ENCODE results near the gene LRRC56. TPM values are rescaled to one million over a fixed set of nuclear protein-coding genes. Genes with fewer than 3 reads are reported as not detected.
A peak's percentile ranks its signal among the peaks of the same experiment; 100 is the strongest.

The LRRC56 gene
- total and polyA plus RNA-seq, 2 experiments from 2014 or later = 0.73 to 0.87 TPM

DNA sequence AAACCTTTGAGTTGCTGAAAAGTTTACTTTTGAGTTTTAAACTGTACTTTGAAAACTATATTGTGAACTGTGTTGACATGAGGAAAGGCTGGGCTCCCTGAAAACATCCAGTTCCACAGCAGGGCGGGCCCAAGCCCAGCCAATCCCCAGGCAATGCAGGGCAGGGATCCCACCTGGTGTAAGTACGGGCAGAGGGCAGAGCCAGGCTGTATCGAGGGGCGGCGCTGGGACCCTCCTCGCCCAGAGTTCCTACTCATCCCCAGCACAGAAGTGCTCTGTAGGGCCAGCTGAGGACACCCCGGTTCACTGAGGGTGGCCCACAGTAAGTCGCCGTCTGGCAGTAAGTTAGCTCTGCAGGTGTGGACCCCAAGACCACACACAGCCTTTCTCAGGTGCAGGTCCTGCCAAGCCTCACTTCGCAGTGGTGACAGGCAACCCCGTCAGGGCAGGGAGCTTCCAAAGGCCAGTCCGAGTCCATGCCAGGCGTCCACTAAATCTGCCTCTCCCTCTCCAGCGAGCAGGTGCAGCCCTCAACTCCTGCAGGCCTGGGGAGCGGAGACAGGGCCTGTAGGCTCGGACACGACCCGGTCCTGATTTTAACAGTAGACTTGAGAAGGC is 29.8 kb downstream of the LRRC56 start:
- Histone ChIP-seq H3K27me3 (ENCODE audit: insufficient read depth) (peaks cover 11% of the 10 kb centered on the region; the same call in 1 of the 2 replicates), H3K4me2 (peak overlapping the region; percentile 81), H3K9me2 (ENCODE audit: insufficient read depth) (no peaks in the 10 kb centered on the region), H2AFZ (no peak overlapping the region), H3K4me1 (ENCODE audit: insufficient read depth) (peaks cover 20% of the 10 kb centered on the region; the same call in 1 of the 2 replicates), H3K79me2 (replicated peaks; ENCODE audit: insufficient read depth) (no peaks in the 10 kb centered on the region), H3K4me3 (peak overlapping the region; percentile 59), H3K27ac (ENCODE audit: low read depth) (no peak overlapping the region), H3F3A (replicated peaks; ENCODE audit: low read depth) (peaks cover 3% of the 10 kb centered on the region), H3K36me3 (ENCODE audit: insufficient read depth) (no peaks in the 10 kb centered on the region), H4K20me1 (replicated peaks; ENCODE audit: insufficient read depth) (peaks cover 5% of the 10 kb centered on the region)
- no peak for ATAC-seq
- Mint-ChIP-seq H3K4me3 (peak overlapping the region; percentile 75), H3K4me1 (peaks cover 11% of the 10 kb centered on the region), H3K27me3 (ENCODE audit: insufficient read depth, low read depth, poor library complexity) (peaks cover 21% of the 10 kb centered on the region), H3K9me3 (no peaks in the 10 kb centered on the region), H3K36me3 (ENCODE audit: low read depth) (no peaks in the 10 kb centered on the region; the same call in 2 of the 3 replicates), H3K27ac (no peak overlapping the region)
- DNase-seq (ENCODE audit: low spot score) = no peak
- TF ChIP-seq CREB1 (CRISPR knock-in tag; IDR thresholded peaks at IDR 0.05; ENCODE audit: low read depth) (no peak), STAT1 (IDR thresholded peaks at IDR 0.05; ENCODE audit: unreplicated experiment) (no peak)

DNA sequence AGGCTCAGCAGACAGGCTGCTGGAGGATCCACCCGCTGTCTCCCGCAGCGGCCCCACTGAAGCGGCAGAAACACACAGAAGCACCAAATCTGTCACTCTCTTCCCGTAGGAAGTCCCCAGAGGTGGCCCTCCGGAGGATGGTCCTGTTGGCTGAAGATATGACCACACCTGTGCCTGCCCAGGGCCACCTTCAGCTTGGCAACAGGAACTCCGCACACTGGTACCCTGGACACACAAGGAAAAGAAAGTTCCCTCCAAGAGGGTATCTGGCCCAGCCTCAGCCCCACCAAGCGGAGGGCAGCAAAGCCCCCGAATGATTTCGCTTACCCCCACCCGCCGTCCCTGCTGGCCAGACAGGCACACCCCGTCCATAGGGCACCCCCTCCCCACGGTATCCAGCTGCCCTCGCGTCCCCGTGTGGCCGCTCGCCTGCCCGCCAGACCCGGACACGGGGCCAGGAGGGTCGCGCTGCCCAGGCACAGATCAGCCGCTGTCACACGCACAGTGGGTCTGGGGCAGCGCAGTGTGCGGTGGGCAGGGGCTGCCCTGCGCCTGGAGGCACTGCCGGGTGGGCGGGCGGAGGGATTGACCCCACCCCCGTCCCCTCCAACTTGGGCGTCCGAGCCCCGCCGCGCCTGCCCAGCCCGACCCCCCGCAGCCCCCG is 30.4 kb downstream of the LRRC56 start:
- peak overlapping the region; percentile 81 for H3K4me2 ChIP-seq
- H3K36me3 ChIP-seq (ENCODE audit: insufficient read depth) = no peaks in the 10 kb centered on the region
- no peaks in the 10 kb centered on the region for H3K79me2 ChIP-seq (replicated peaks; ENCODE audit: insufficient read depth)
- no peak for TF ChIP-seq EZH2 (IDR thresholded peaks at IDR 0.05; ENCODE audit: low read depth, unreplicated experiment)
- TF ChIP-seq, protein P1, sequence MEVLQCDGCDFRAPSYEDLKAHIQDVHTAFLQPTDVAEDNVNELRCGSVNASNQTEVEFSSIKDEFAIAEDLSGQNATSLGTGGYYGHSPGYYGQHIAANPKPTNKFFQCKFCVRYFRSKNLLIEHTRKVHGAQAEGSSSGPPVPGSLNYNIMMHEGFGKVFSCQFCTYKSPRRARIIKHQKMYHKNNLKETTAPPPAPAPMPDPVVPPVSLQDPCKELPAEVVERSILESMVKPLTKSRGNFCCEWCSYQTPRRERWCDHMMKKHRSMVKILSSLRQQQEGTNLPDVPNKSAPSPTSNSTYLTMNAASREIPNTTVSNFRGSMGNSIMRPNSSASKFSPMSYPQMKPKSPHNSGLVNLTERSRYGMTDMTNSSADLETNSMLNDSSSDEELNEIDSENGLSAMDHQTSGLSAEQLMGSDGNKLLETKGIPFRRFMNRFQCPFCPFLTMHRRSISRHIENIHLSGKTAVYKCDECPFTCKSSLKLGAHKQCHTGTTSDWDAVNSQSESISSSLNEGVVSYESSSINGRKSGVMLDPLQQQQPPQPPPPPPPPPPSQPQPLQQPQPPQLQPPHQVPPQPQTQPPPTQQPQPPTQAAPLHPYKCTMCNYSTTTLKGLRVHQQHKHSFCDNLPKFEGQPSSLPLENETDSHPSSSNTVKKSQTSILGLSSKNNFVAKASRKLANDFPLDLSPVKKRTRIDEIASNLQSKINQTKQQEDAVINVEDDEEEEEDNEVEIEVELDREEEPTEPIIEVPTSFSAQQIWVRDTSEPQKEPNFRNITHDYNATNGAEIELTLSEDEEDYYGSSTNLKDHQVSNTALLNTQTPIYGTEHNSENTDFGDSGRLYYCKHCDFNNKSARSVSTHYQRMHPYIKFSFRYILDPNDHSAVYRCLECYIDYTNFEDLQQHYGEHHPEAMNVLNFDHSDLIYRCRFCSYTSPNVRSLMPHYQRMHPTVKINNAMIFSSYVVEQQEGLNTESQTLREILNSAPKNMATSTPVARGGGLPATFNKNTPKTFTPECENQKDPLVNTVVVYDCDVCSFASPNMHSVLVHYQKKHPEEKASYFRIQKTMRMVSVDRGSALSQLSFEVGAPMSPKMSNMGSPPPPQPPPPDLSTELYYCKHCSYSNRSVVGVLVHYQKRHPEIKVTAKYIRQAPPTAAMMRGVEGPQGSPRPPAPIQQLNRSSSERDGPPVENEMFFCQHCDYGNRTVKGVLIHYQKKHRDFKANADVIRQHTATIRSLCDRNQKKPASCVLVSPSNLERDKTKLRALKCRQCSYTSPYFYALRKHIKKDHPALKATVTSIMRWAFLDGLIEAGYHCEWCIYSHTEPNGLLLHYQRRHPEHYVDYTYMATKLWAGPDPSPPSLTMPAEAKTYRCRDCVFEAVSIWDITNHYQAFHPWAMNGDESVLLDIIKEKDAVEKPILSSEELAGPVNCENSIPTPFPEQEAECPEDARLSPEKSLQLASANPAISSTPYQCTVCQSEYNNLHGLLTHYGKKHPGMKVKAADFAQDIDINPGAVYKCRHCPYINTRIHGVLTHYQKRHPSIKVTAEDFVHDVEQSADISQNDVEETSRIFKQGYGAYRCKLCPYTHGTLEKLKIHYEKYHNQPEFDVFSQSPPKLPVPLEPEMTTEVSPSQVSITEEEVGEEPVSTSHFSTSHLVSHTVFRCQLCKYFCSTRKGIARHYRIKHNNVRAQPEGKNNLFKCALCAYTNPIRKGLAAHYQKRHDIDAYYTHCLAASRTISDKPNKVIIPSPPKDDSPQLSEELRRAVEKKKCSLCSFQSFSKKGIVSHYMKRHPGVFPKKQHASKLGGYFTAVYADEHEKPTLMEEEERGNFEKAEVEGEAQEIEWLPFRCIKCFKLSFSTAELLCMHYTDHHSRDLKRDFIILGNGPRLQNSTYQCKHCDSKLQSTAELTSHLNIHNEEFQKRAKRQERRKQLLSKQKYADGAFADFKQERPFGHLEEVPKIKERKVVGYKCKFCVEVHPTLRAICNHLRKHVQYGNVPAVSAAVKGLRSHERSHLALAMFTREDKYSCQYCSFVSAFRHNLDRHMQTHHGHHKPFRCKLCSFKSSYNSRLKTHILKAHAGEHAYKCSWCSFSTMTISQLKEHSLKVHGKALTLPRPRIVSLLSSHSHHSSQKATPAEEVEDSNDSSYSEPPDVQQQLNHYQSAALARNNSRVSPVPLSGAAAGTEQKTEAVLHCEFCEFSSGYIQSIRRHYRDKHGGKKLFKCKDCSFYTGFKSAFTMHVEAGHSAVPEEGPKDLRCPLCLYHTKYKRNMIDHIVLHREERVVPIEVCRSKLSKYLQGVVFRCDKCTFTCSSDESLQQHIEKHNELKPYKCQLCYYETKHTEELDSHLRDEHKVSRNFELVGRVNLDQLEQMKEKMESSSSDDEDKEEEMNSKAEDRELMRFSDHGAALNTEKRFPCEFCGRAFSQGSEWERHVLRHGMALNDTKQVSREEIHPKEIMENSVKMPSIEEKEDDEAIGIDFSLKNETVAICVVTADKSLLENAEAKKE (CRISPR knock-in tag; IDR thresholded peaks at IDR 0.05) = no peak
- no peak for TF ChIP-seq STAT1 (IDR thresholded peaks at IDR 0.05; ENCODE audit: unreplicated experiment)
- H4K20me1 ChIP-seq (replicated peaks; ENCODE audit: insufficient read depth) = peaks cover 5% of the 10 kb centered on the region
- no peak overlapping the region for H2AFZ ChIP-seq
- H3F3A ChIP-seq (replicated peaks; ENCODE audit: low read depth) = peaks cover 3% of the 10 kb centered on the region
- H3K36me3 Mint-ChIP-seq (ENCODE audit: low read depth) = no peaks in the 10 kb centered on the region; the same call in 2 of the 3 replicates
- peaks cover 22% of the 10 kb centered on the region for H3K27me3 Mint-ChIP-seq (ENCODE audit: insufficient read depth, low read depth, poor library complexity)
- H3K27me3 ChIP-seq (ENCODE audit: insufficient read depth) = peaks cover 11% of the 10 kb centered on the region; the same call in 1 of the 2 replicates
- H3K9me3 Mint-ChIP-seq = no peaks in the 10 kb centered on the region
- ATAC-seq (peak; percentile 9), DNase-seq (ENCODE audit: low spot score) (no peak)
- H3K27ac ChIP-seq (ENCODE audit: low read depth) = no peak overlapping the region
- H3K9me2 ChIP-seq (ENCODE audit: insufficient read depth) = no peaks in the 10 kb centered on the region
- peaks cover 20% of the 10 kb centered on the region; the same call in 1 of the 2 replicates for H3K4me1 ChIP-seq (ENCODE audit: insufficient read depth)
- H3K4me3 ChIP-seq = peak overlapping the region; percentile 59
- peak overlapping the region; percentile 75 for H3K4me3 Mint-ChIP-seq
- peaks cover 11% of the 10 kb centered on the region for H3K4me1 Mint-ChIP-seq
- H3K27ac Mint-ChIP-seq = no peak overlapping the region

Measured in GM23338 (cell line).